Stimulated activated naive CD4-positive, alpha-beta T cell treated with Interleukin-2 at 50 U/mL for 16 hours (primary cell): ENCODE measurements around the gene CASZ1.

Experiments used
- DNase-seq: peaks from one replicate; lab custom pipeline; 2025; lab: John Stamatoyannopoulos, UW

CASZ1 gene

DNA sequence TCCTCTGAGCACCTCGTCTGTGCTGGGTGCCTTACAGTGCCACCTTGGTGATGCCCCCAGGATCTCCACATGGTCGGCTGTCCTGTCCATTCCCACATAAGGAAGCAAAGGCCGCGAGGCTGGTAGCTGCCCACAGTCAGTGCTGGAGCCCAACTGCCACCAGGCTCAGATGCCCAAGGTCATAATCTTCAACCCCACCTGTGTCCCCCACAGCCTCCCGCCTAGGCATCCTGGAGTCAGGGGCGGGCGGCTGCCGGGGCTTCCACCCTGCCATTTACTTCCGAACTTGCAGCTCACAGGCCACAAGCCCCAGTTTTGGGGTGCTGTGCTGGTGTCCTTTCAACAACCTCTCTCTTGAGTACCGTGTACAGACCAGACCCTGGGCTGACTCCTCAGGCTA, 126.3 kb downstream of the CASZ1 start:
- DNase-seq, result no peak

- no peak for DNase-seq
These were observed 126.9 kb downstream of the CASZ1 start for GRCh38 chr1:10669570-10669969.

GRCh38 chr1:10667861-10668761, 128.3 kb downstream of the CASZ1 start:
- DNase-seq, result no peak

DNA sequence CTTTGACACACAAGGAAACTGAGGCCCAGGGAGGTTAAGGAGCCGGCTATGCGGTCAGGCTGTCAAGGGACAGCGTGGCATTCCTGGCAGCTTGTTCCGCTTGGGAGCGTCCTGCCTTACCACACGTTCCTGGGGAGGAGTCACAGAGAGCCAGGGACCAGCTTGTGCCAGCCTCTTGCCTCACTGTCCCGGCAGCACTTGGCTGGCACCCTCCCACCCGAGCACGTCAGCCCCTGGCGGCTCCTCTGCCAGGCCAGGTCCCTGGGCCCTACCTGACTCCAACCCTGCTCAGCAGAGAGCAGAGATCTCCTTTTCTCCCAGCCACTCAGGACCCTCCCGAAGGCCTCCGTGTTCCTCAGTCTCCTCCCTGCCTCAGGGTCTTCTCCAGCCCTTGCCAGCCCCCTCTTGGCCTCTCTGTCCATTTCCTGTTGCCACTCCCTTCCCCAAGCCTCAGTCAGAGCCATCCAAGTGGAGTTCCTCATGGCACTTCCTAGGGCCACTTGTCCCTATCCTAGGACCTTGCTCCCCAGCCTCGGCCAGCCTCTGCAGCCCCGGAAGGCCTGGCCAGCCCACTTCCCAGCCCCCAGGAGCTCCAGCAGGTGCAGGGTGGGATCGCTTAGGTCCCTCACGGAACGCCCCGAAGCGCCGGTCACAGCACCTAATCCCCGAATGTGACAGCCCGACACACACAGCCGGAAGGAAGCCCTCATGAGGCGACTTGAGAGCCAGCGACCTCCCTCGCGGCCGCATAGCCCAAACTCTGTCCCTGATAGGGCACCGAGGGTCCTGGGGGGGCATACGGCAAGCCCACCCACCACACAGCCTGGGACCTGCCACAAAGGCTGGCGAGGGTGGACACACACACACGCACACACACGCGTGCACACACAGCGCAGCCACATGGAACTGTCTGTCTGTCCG, 130.3 kb downstream of the CASZ1 start:
- DNase-seq, result no peak

DNA sequence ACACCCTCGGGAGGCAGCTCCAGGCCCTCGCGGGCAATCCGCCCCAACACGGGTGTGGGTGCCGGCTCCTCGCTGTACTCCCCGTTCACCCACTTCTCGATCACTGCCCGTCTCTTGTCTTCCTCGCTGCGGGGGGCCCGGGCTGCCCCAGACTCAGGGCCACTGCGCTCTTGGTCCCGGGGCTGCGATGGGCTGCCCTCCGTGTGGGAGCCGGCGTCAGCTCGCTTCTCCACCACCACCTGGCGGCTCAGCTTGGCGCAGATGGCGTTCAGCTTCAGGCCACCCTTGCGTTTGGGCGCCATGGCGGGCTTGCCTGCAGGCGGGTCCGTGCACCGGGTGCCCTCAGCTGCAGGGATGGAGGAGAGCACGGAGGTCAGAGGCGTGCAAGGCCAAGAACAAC, 131.2 kb downstream of the CASZ1 start:
- DNase-seq, result no peak

DNA sequence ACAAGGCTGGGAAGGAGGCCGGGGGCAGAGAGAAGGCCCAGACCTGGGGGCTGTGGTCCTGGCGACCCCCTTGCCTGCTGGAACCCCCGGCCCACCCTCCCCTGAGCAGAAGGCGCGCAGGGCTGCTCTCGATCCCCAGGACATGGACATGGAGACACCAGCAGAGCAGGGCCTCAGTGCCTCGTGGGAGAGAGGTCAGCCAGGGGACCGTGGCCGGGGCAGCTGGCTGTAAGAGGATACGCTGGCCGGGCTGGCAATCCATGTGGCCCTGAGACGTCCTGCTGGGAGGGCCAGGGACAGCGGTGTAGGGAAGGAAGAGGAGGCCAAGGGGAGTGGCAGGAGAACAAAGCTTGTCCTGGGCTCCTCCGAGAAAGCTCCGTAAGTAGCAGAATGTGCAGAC, 132.2 kb downstream of the CASZ1 start:
- no peak for DNase-seq

DNA sequence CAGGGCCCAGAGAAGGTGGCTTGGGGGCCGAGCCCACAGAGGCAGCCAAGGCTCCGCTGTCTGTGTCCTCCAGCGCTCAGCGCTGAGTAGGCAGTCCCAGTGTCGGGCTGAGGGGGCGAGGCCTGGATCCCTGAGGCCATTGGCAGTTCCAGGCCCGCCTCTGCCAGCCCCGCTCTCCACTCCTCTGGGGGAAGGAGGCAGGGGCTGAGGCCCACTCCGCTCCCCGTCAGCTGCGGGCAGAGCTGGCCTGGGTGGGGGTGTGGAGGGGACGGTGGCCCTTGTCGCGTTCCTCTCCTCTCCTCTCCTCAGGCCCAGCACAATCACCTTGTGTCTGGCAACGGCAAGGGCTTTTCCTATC, 132.8 kb downstream of the CASZ1 start:
- DNase-seq, result no peak

DNA sequence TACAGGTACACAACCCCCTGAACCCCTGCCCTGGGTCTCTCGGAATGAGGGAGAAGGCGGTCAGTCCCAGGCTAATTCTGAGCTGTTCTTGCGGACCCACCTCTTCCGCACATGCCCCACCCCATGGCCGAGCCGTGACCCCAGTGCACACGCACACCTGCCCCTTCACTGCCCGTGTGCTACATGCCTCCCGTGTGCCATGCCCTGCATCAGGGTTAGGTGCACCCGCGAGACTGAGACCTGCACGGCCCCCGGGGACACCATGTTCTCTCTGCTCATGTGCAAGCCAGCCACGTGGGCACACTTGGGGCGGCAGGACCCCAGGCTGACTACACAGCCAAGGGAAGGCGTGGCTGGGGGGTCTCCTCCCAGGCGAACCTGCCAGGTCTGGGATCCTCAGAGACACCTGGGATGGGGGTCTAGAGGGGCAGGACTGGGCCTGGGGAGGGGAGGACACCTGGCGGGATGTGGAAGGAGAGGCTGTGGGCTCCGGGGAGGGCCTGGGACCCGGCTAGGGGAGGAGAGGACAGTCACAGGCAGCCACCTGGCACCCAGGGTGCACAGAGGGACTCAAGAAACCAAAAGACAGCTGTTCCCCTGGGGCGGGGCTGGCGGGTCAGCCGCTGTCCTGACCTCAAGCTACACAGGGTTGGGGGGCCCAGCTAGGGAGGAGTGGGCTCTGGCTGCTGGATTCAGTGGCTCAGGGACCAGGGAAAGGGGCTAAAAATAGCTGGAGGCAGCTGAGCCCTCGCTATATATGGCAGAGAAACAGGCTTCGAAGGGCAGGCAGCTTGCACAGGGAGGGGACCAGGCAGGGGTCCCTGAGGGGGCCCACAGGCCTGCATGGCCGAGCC, 133.4 kb downstream of the CASZ1 start:
- no peak for DNase-seq

GRCh38 chr1:10662090-10662688, 134.3 kb downstream of the CASZ1 start:
- DNase-seq, result no peak

- no peak for DNase-seq
These were observed 135.0 kb downstream of the CASZ1 start for GRCh38 chr1:10661453-10661852.

GRCh38 chr1:10659646-10660540, 136.6 kb downstream of the CASZ1 start:
- no peak for DNase-seq

- DNase-seq, result no peak
These were observed 137.2 kb downstream of the CASZ1 start for GRCh38 chr1:10659218-10659617.

- DNase-seq, result no peak
These were observed 137.9 kb downstream of the CASZ1 start for GRCh38 chr1:10658396-10659066.

DNA sequence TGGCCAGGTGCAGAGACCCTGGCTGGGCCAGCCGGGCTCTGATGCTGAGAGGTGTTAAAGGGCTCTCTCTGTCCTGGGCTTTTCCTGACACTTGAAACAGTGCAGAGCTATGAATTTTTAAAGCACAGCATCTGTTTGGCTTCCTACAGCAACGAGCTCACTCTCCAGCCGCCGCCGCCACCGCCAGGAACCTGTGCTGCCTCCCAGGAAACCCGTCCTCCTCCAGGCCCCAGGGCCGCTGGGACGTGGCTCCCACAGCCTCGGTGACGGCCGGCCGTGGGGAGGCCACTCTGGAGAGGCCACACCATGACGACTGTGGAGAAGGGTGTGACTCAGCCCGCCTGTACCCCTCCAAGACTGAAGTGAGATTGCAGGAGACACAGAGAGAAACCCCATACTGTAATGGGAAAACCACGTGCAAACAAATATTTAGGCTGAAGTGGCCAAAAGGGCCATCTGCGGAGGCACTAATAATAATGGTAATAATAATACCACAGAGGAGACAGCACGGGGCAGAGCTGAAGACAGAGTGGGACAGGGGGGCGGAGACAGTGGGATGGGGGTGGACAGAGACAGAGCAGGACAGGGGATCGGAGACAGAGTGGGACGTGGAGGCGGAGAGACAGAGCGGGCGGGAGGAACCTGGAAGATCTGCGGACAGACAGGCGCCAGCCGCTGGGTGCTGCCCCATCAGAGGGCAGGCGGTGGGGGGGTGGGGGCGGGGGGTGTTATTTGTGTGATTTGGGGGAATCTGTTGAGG, 139.2 kb downstream of the CASZ1 start:
- no peak for DNase-seq

DNA sequence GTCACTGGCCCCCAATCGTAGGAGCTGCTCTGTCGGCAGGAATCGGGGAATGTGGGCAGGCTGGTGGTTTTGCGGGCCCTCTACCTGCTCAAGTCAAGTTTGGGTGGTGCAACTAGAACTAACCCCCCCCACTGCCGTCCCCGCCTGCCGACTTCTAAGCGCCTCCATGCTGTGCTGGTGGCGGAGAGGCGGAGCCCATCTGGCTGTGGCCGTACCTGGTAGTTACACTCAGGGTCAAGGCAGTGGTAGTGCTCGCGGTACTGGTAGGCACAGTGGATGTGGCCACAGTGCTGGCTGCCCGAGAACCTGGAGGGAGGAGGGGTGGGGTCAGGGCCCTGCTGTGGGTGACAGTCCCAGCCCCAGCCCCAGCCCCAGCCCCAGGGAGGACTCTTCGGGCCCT, 140.0 kb downstream of the CASZ1 start:
- DNase-seq, result no peak

DNA sequence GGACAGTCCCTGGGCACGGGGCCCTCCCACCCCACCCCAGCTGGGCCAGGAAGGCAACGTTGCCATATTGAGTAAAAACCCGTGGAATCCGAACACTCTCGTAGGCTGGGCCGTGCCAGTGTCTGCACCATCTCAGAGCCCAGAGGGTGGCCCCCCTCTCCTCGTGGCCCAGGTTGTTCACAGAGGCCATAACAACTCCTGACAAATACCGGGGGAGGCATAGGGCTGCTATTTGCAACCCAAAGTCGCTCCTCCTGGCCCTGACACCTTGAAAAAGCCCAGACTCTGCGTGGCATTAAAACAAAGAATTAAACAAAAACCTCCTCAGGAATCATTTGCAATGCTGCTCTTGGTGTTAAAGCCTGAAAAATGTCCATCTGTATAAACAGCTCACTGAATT, 141.4 kb downstream of the CASZ1 start:
- no peak for DNase-seq

GRCh38 chr1:10653370-10654125, 142.9 kb downstream of the CASZ1 start:
- no peak for DNase-seq

GRCh38 chr1:10652626-10653025, 143.8 kb downstream of the CASZ1 start:
- no peak for DNase-seq

DNA sequence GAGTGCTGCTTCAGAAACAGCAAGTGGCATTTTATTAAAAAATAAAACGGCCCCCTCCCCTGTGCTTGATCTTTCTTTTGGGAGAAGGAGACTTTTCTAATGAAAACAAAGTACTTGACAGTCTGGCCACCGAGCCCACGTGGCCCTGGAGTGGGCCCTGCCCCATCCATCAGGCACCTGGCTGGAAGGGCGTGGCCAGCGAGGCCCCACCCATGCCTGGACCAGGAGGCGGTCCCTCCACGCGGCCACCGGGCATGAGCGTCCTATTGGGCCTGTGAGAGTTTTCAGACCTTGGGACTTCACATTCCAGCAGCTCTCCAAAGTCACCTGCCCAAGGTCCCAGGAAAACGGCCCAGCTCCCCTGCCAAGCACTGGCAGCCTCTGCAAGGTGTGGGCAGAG, 144.7 kb downstream of the CASZ1 start:
- no peak for DNase-seq
